ENCODE results near the gene CDK2.

CDK2 gene

DNA sequence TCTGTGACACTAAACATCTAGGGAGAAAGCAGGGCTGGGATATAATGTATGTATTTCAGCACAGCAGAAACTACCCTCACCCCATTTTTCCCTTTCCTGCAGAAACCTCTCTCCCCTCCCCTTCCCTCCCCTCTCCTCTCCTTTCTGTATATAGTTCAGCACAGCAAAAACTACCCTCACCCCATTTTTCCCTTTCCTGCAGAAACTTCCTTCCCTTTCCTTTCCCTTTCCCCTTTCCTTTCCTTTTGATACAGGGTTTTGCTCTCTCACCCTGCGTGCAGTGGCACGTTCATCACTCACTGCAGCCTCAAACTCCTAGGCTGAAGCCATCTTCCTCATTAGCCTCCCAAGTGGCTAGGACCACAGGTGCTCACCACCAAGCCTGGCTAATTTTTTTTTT is 2.9 kb upstream of the CDK2 start:
- TF ChIP-seq GATA3 (IDR thresholded peaks at IDR 0.05; ENCODE audit: low read depth, low read length) (no peak), GATA2 (IDR thresholded peaks at IDR 0.05; ENCODE audit: low read depth, low read length) (no peak)

- TF ChIP-seq GATA2 (IDR thresholded peaks at IDR 0.05; ENCODE audit: low read depth, low read length) = no peak
- no peak for TF ChIP-seq GATA3 (IDR thresholded peaks at IDR 0.05; ENCODE audit: low read depth, low read length)
These were observed 1.4 kb upstream of the CDK2 start for GRCh38 chr12:55965240-55965639.

DNA sequence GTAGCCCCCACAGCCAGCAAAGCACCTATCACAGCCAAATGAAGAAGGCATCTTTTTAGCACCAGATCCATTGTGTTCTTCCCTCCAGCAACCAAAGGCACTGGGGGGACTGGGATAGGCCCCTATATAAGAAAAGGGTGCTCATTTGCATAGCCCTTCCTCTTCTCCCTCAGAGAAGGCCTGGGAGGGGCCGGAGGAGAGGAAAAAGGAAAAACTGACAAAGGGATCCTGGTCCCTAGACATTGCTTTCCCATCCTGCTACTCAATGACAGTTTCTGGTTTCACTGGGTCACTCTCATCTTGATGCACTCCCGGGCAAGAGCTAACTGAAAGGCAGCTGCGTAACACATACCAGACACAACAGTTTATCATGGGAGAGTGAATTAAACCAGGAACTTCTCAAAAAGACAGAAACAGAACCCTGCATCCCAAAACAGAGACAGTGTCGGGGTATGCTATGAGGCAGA is 656 bp upstream of the CDK2 start, which contains the start of gene PMEL:
PMEL (minus strand) TSS at position 102 of the 467 bp plus-strand sequence; CDS start at position 71, 31 bp downstream.
- TF ChIP-seq GATA3 (IDR thresholded peaks at IDR 0.05; ENCODE audit: low read depth, low read length) (no peak), GATA2 (IDR thresholded peaks at IDR 0.05; ENCODE audit: low read depth, low read length) (no peak)

- no peak for TF ChIP-seq GATA2 (IDR thresholded peaks at IDR 0.05; ENCODE audit: low read depth, low read length)
- no peak for TF ChIP-seq GATA3 (IDR thresholded peaks at IDR 0.05; ENCODE audit: low read depth, low read length)
These were observed 2.7 kb downstream of the CDK2 start for GRCh38 chr12:55969356-55969755.

DNA sequence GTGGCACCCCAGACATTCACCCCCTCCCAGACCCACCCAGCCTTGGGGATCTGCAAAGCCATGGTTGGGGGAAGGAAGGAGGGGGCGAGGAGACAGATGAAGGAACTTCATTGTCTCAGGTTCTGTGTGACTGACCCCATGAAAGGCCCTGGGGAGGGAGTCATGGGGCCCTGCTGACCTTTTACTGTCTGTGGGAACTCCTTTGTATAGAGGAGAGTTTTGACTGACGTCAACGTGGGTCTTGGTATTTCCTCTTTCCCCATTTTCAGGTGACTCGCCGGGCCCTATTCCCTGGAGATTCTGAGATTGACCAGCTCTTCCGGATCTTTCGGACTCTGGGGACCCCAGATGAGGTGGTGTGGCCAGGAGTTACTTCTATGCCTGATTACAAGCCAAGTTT is 4.1 kb downstream of the CDK2 start:
- no peak for TF ChIP-seq GATA3 (IDR thresholded peaks at IDR 0.05; ENCODE audit: low read depth, low read length)
- TF ChIP-seq GATA2 (IDR thresholded peaks at IDR 0.05; ENCODE audit: low read depth, low read length) = no peak

- no peak for TF ChIP-seq GATA2 (IDR thresholded peaks at IDR 0.05; ENCODE audit: low read depth, low read length)
- TF ChIP-seq GATA3 (IDR thresholded peaks at IDR 0.05; ENCODE audit: low read depth, low read length) = no peak
These were observed 5.4 kb downstream of the CDK2 start for GRCh38 chr12:55972042-55972441.

- TF ChIP-seq GATA3 (IDR thresholded peaks at IDR 0.05; ENCODE audit: low read depth, low read length) (no peak), GATA2 (IDR thresholded peaks at IDR 0.05; ENCODE audit: low read depth, low read length) (no peak)
These were observed 5.8 kb downstream of the CDK2 start for GRCh38 chr12:55972456-55972855.

- TF ChIP-seq GATA3 (IDR thresholded peaks at IDR 0.05; ENCODE audit: low read depth, low read length) (no peak), GATA2 (IDR thresholded peaks at IDR 0.05; ENCODE audit: low read depth, low read length) (no peak)
These were observed 6.4 kb downstream of the CDK2 start for GRCh38 chr12:55972911-55973598.

DNA sequence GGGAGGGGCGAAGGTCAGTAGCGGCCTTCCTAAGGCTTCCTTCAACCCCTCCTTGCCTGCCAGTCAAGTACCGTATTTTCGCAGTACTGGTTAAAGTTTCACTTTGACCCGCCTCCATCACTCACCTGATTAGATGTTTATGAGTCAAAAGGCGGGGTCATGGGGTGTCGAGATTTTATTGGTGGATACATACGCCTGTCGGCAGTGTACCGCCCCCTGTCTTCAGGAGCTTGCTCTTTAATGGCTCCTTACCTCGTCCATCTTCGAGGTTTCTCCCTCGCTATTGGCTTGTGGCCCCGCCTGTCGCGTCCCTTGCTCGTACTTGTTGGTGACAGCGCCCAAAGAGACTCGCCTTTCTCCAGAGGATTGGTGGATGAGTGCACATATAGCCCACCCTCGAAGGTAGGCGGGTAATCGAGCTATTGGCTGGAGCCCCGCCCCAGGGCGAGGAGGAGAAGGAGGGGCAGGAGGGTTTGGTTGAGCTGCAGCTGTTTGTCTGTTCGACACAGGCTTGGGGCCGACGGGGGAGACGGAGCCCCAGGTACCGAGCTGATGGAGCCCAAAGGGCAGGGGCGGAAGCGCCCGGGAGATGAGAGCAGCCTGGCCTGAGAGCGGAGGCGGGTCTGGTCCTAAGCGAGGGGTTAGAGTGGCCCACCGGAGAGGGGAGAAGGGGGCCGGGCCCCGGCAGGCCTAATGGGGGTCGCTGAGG is 7.1 kb downstream of the CDK2 start, which contains the start of gene RAB5B:
RAB5B (plus strand) TSS at position 480 of the 709 bp plus-strand sequence. CDS start 12,883 bp downstream, outside the sequence.
- TF ChIP-seq GATA3 (IDR thresholded peaks at IDR 0.05; ENCODE audit: low read depth, low read length) (no peak), GATA2 (IDR thresholded peaks at IDR 0.05; ENCODE audit: low read depth, low read length) (no peak)

- TF ChIP-seq GATA2 (IDR thresholded peaks at IDR 0.05; ENCODE audit: low read depth, low read length) (no peak), GATA3 (IDR thresholded peaks at IDR 0.05; ENCODE audit: low read depth, low read length) (no peak)
These were observed 7.7 kb downstream of the CDK2 start for GRCh38 chr12:55974308-55974730.

GRCh38 chr12:55978393-55978792 is 11.8 kb downstream of the CDK2 start:
- TF ChIP-seq GATA2 (IDR thresholded peaks at IDR 0.05; ENCODE audit: low read depth, low read length) = no peak
- TF ChIP-seq GATA3 (IDR thresholded peaks at IDR 0.05; ENCODE audit: low read depth, low read length) = no peak

GRCh38 chr12:55979069-55979468 is 12.4 kb downstream of the CDK2 start:
- TF ChIP-seq GATA3 (IDR thresholded peaks at IDR 0.05; ENCODE audit: low read depth, low read length) (no peak), GATA2 (IDR thresholded peaks at IDR 0.05; ENCODE audit: low read depth, low read length) (no peak)

GRCh38 chr12:55982319-55982936 is 15.8 kb downstream of the CDK2 start:
- no peak for TF ChIP-seq GATA3 (IDR thresholded peaks at IDR 0.05; ENCODE audit: low read depth, low read length)
- no peak for TF ChIP-seq GATA2 (IDR thresholded peaks at IDR 0.05; ENCODE audit: low read depth, low read length)

DNA sequence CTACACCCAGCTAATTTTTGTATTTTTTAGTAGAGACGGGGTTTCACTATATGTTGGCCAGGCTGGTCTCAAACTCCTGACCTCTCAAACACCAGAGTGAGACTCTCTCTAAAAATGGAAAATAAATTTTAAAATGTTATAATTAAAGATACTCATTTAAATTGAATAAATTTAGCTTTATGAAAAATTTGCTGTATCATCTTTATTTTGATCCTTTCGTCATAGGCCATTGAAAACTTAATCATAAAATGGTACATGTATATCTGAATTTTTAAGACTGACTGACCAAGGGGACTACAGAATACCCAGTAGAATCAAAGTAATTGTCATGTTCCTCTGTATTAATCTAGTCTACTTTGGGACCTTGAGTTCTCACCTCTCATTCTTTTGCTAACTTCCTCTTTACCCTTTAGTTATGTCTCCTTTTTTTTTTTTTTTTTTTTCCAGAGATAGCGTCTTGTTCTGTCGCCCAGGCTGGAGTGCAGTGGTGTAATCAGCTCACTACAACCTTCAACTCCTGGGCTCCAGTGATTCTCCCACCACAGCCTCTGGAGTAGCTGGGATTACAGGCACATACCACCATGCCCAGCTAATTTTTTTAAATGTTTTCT is 16.7 kb downstream of the CDK2 start:
- TF ChIP-seq GATA3 (IDR thresholded peaks at IDR 0.05; ENCODE audit: low read depth, low read length) (no peak), GATA2 (IDR thresholded peaks at IDR 0.05; ENCODE audit: low read depth, low read length) (no peak)
